Stimulated activated CD8-positive, alpha-beta memory T cell treated with anti-CD3 and anti-CD28 coated beads, Interleukin-2, amount 100 ng/mL, for 48 hours (primary cell): ENCODE measurements around the gene GTPBP6.
"Not testable (repeated sequence)": the region's sequence is repeated elsewhere in the genome, so short reads cannot be mapped to it uniquely, and the experiment has no call there.

Source experiments
- DNase-seq, 2 donors: peaks; one replicate each; pipeline ENCODE4 v3.0.0-alpha.2; 2020; ENCODE audit warnings: low read depth in 2 of 2

GTPBP6 gene

GRCh38 chrX:264634-265455 lies 53.8 kb downstream of the GTPBP6 start:
- no peak for DNase-seq

GRCh38 chrX:264006-264405 lies 54.6 kb downstream of the GTPBP6 start:
- DNase-seq: not testable (repeated sequence)

GRCh38 chrX:262381-262909 lies 56.2 kb downstream of the GTPBP6 start:
- DNase-seq: no peak

GRCh38 chrX:261919-262352 lies 56.7 kb downstream of the GTPBP6 start:
- DNase-seq: no peak

GRCh38 chrX:261167-261918 lies 57.3 kb downstream of the GTPBP6 start:
- no peak for DNase-seq

GRCh38 chrX:259692-260355 lies 58.8 kb downstream of the GTPBP6 start:
- no peak for DNase-seq

- no peak for DNase-seq
Observed at GRCh38 chrX:258291-259040, 60.1 kb downstream of the GTPBP6 start.

GRCh38 chrX:257681-258289 lies 60.8 kb downstream of the GTPBP6 start:
- DNase-seq: no peak

GRCh38 chrX:257054-257453 lies 61.5 kb downstream of the GTPBP6 start:
- not testable (repeated sequence) for DNase-seq

- DNase-seq: no peak
Observed at GRCh38 chrX:255923-256331, 62.7 kb downstream of the GTPBP6 start.
